Astrocyte of the cerebellum (primary cell): ENCODE measurements around the gene CXCR1.
A peak's percentile ranks its signal among the peaks of the same experiment; 100 is the strongest.

Source experiments
- DNase-seq: peaks from one replicate; pipeline ENCODE4 v3.0.0-alpha.2; 2011; ENCODE audit warnings: low read depth
- H3K4me3 ChIP-seq: 2 replicates; pipeline ENCODE4 v1.5.1; 2011; ENCODE audit warnings: mild to moderate bottlenecking, low read depth, low read length, moderate library complexity
- CTCF ChIP-seq: IDR thresholded peaks from 2 replicates; pipeline ENCODE4 v1.5.1; 2012; ENCODE audit warnings: low read length, low read depth, moderate library complexity, mild to moderate bottlenecking; ENCODE audit errors: missing control alignments
- in situ Hi-C: cut with HindIII; loops from 2 replicates; pipeline ENCODE4 v1.10.0; 2017; ENCODE audit warnings: low sequenced_read_pairs

CXCR1 gene

GRCh38 chr2:218168635-218169462, 2.1 kb upstream of the CXCR1 start:
- no peak overlapping the region for H3K4me3 ChIP-seq
- peak; percentile 79 for TF ChIP-seq CTCF
- peak; percentile 5 for DNase-seq
- in situ Hi-C loops = no loop called here

DNA sequence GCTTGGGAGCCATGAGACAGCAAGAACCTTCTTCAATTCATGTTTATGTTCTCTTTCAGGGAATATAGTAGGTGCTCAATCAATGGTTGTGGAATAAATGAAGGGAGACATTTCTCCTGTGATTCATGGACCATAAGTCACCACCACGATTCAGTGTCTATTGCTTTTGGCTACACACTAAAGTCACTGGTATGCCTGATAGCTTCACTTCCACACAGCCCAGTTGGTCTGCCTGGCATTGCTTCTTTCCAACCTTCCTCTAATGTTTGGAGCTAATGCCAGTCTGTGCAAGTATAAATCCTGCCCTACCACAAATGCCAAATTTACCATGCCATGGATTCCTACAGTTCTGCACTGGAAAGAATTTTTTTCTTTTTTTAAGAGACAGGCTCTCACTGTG, 1.3 kb upstream of the CXCR1 start:
- no peak overlapping the region for H3K4me3 ChIP-seq
- no peak for DNase-seq
- TF ChIP-seq CTCF = no peak
- in situ Hi-C loops = no loop called here

GRCh38 chr2:218162814-218163213, 3.9 kb downstream of the CXCR1 start:
- no peak for TF ChIP-seq CTCF
- no peak overlapping the region for H3K4me3 ChIP-seq
- DNase-seq = no peak
- in situ Hi-C loops = no loop called here

GRCh38 chr2:218161644-218162043, 5.1 kb downstream of the CXCR1 start:
- in situ Hi-C loops = no loop called here
- TF ChIP-seq CTCF = no peak

GRCh38 chr2:218155953-218156479, 10.7 kb downstream of the CXCR1 start:
- no peak for DNase-seq
- H3K4me3 ChIP-seq = no peak overlapping the region
- TF ChIP-seq CTCF = no peak
- in situ Hi-C loops = no loop called here

More at GRCh38 chr2:218161644-218162043, 5.1 kb downstream of the CXCR1 start:
- DNase-seq = no peak
- no peak overlapping the region for H3K4me3 ChIP-seq

GRCh38 chr2:218152777-218153176, 14.0 kb downstream of the CXCR1 start:
- H3K4me3 ChIP-seq = no peak overlapping the region
- in situ Hi-C loops = no loop called here
- no peak for DNase-seq
- TF ChIP-seq CTCF = no peak
